ENCODE results near the gene NISCH.

NISCH gene

GRCh38 chr3:52435246-52436101 lies 19.9 kb upstream of the NISCH start:
- DNase-seq, result no peak

DNA sequence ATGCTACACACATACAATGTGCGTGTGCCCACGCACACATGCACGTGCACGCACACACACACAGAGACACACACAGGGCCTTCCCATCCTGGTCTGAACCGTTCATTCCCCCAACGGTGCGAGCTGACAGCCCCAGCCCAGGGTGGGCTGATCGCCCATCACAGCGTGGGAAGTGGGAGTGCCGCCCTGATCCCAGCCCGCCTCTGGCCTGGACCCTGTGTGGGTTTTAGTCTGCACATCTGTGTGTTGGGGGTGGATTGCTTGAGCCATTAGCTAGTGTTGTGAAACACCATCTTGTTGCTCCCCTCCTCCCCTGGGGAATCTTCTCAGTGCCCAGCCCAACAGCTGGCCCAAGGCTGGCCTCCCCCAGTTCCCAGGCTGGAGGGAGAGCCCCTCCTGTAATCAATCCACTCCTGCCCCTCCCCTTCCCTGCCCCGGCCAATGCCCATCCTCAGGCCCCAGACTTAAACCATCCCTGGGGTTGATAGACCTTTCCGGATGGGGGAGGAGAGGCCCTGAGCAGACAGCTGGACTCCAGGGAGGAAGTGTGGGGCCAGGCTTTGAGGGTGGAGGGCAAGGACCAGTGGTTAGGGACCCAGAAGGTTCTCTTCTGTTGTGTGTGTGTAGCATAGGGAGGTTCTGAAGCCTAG lies 18.8 kb upstream of the NISCH start:
- no peak for DNase-seq

- DNase-seq, result no peak
These were observed 17.9 kb upstream of the NISCH start for GRCh38 chr3:52437326-52438103.

GRCh38 chr3:52438104-52438376 lies 17.4 kb upstream of the NISCH start:
- DNase-seq, result no peak

DNA sequence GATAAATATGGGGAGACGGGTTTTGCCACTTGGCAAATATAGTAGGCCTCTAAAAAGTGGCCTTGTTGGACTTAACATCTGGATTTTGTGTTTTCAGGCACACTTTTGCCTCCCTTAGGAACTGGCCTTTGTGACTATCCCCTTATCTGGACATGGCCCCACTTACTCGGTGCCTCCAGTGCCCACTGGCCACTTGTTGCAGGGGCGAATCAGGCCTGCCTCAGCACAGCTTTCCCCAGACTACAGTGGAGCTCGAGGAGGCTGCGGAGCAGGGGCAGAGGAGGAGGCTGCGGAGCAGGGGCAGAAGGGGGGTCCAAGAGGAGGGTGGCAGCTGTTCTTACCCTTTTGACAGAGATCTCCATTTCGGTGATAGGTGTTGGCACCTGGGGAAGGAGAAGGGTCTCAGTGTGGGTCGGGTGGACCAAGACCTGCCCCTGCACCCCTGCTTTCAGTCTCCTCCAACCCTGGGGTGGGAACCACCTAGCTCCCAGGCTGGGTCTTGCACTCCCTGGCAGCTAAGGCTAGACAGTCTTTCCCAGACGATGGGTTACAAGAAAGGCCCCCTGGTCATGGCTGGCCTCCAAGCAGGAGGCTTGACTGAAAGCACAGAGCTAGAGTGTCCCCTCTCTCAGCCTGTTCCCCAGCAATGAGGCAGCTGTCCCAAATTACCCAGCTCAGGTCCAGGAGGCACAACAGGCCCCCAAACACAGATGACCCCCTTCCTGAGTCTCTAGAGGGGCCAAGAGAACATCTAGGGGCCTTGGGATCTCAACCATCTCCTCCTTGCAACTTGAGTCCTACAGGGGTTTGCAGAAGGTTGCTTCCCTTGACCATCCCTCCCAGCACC lies 16.6 kb upstream of the NISCH start:
- DNase-seq, result no peak

DNA sequence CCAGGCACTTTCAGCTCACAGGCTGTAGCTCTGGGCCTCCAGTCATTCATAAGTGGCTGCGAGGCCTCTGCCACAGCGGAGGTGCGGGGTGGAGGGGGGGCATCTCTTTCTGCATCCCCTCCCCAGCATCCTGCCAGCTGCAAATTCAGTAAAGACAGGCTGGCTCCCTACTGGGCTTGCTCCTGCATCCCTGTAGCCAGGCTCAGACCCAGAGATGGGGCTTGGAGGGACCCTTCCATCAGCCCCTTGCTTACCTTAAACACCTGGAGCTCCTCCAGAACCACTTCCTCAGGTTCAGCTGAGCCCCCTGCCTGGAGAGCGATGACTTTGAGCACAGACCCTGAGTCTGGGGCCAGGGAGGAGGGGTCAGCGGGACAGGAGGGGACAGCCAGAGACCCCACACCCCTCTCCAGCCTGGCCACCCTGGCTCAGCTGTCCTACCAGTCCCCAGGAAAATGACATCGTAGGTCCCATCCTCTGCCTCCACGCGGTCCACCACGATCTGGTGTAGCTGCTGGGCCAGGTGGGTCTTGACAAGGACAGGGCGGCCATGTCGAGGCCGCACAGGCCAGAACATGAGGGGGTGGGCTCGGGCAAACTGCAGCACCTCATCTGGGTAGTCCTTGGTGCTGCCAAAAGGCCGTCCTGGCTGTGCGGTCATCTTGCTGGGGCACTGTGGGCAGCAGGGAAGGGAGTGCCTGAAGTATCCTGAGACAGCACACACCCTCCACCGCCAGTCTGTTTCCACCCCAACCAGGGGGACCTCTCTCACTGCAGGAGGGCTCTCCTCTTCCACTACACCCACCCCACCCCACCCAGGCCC lies 15.8 kb upstream of the NISCH start:
- DNase-seq, result no peak

GRCh38 chr3:52440249-52440551 lies 15.2 kb upstream of the NISCH start:
- no peak for DNase-seq

- DNase-seq, result no peak
These were observed 14.7 kb upstream of the NISCH start for GRCh38 chr3:52440671-52441070.

- no peak for DNase-seq
These were observed 14.2 kb upstream of the NISCH start for GRCh38 chr3:52441091-52441771.

GRCh38 chr3:52441772-52442332 lies 13.6 kb upstream of the NISCH start:
- no peak for DNase-seq

GRCh38 chr3:52442409-52443267 lies 12.8 kb upstream of the NISCH start:
- no peak for DNase-seq

DNA sequence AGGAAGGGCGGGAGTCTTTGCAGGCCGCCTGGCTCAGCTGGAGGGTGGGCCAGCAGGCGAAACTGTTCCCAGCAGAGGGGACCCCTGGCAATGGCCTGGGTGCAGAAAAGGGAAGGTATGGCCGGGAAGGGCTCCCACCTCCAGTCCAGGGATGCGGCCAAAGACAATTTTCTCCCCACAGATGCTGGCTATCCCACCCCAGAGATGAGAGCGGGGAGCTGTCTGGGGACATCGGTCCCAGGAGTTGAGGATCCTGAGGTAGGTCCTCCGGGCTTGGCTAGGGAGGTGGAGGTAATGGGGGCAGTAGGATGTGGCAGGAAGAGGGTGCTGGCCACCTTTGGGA lies 12.2 kb upstream of the NISCH start:
- DNase-seq, result no peak

- DNase-seq, result no peak
These were observed 11.4 kb upstream of the NISCH start for GRCh38 chr3:52443791-52444687.

DNA sequence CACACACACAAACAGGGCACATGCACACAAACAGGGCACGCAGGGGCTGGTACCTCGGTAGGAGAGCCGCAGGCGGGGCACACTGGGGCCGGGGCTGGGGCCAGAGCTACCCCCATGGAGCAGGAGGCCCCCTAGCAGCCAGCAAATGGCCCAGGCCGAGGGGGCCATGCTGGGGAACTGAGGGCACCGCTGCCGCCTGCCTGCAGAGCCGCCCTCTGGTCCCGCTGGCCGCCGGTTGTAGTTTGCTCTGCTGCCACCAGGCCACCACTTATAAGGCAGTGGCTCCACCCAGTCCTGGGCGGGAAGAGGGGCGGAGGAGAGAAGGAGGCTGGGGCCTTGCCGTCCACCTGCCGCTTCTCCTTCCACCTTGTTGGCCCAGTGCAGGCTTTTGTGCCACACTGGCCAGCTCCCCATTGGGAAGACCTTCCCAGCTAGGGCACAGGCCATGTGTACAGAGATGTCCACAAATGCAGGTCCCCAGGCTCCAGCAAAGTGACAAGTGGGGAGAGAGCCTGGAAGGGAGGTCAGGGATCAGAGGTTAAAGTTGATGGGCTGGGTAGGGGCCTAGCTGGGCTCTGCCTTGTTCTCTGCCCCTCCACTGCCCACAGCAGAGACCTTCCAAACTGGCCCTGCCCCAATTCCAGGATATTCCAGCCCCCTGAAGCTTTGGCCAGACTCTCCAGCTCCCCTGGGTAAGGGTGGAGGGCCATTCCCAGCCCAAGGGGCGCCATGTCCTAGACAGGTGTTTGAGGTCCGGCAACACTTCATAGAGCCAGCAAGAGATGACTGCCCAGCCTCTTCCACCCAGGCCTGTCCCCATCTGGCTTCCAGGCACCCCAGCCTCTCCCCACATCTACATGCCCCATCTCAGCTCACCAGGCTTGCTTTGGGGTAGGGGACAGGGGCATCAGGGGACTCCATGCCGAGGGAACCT lies 10.3 kb upstream of the NISCH start, which contains the start of gene SEMA3G:
Gene SEMA3G, minus strand, starts transcription at position 244 of the 934 bp plus-strand sequence. Its CDS starts 76 bp downstream, at position 168.
- no peak for DNase-seq

DNA sequence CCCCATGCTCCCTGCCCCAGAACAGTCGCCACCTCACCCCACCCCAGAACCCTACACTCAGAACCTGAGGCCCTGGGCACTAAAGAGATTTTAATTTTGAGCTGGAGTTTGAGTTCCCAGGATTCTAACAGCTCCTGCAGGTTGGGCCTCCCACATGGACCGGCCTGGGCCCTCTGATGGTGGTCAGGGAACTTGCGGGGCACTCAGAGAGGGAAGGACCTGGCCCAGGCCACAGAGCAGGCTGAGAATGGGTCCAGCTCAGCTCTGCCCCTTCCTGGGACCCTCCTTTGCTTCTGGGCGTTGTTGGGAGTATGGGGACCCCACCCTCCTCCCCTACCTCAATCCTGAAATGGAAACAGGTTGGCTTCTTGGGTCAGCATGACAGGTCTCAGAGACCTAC lies 9.4 kb upstream of the NISCH start:
- no peak for DNase-seq

- no peak for DNase-seq
These were observed 8.5 kb upstream of the NISCH start for GRCh38 chr3:52446631-52447511.

All from NCI-H1105 (cell line).